Psoas muscle (tissue), 8 donors: Measurements from ENCODE around the gene RNASE7. TPM values are rescaled to one million over a fixed set of nuclear protein-coding genes. Genes with fewer than 3 reads are reported as not detected.
A peak's percentile ranks its signal among the peaks of the same experiment; 100 is the strongest.

Experiments
- ATAC-seq, 4 donors: fragments of 200-7000 bp; cut with Tn5 transposase; one replicate each; pipeline ENCODE4 v1.9.1; 2020; ENCODE audit warnings: moderate library complexity in 3 of 4, mild to moderate bottlenecking in 2 of 4
- DNase-seq, 2 donors: peaks; one replicate each; pipeline ENCODE4 v3.0.0-alpha.2; 2020
- H3K27ac ChIP-seq: fragments of 200-600 bp; one replicate; pipeline ENCODE4 v1.8.0; 2022
- H3K27me3 ChIP-seq, 3 donors: fragments of 200-600 bp in 1 of 3; one replicate each; pipeline versions ENCODE4 v1.6.1 to v1.8.0; 2013 to 2022; ENCODE audit warnings: low read length in 2 of 3, mild to moderate bottlenecking in 2 of 3, moderate library complexity in 1 of 3; ENCODE audit not compliant: insufficient read depth in 3 of 3
- H3K36me3 ChIP-seq, 2 donors: fragments of 200-600 bp in 1 of 2; one replicate each; pipeline versions ENCODE4 v1.6.1 to v1.8.0; 2013 to 2022; ENCODE audit warnings: low read depth in 1 of 2, mild to moderate bottlenecking in 1 of 2, moderate library complexity in 1 of 2; ENCODE audit not compliant: insufficient read depth in 1 of 2
- H3K4me1 ChIP-seq: fragments of 200-600 bp; one replicate; pipeline ENCODE4 v1.8.0; 2022
- H3K4me3 ChIP-seq: fragments of 200-600 bp; one replicate; pipeline ENCODE4 v1.8.0; 2022; ENCODE audit warnings: mild to moderate bottlenecking
- H3K9me3 ChIP-seq: fragments of 200-600 bp; one replicate; pipeline ENCODE4 v1.8.0; 2022
- CTCF ChIP-seq: fragments of 200-600 bp; IDR thresholded peaks from one replicate; pipeline ENCODE4 v1.8.0; 2022; ENCODE audit warnings: antibody characterized with exemption
- WGBS, 3 donors: extraction: QIAGEN DNeasy Blood & Tissue Kit; methylation state at CpG; one replicate each; pipeline versions ENCODE4 v1.1.6 to v1.1.7; 2013; 5-methylcytosine and 5-hydroxymethylcytosine counted together
- intact Hi-C, 2 donors: fragments of 100-400 bp; cut with DNase I; formaldehyde crosslinking; loops; one replicate each; pipeline versions ENCODE4 v1.11.0 to v1.14.2; 2022
- polyA plus RNA-seq, 3 donors: library from polyadenylated mRNA; stranded (reverse); fragments of 200-250 nt; gene quantifications; one replicate each; pipeline ENCODE4 v1.2.3, GENCODE V29; 2013
- total RNA-seq, 4 donors: library from RNA; stranded (reverse); fragmentation: NEBNext Ultra II Directional in 2 of 4; extraction: Animal tissue kit (Norgen Biotek cat#: 25700) in 2 of 4; gene quantifications; one replicate each; pipeline versions ENCODE4 v1.2.1 to v1.2.4, GENCODE V29; 2021 to 2023
- donor health status: healthy with polysubstance abuse.
- donor health status: DM: no; HTN: no; CAD: no; lungs with moderate emphysema.
- donor health status: Bipolar disorder and iron deficiency.
- donor health status: healthy.
- donor health status: DM: yes; HTN: yes; CAD: no.
- donor health status: DM: no; HTN: no; CAD: no.
- donor health status: DM: no; HTN: no; CAD: no.
- donor health status: DM: yes; HTN: yes; CAD: no.

RNASE7 gene
- total and polyA plus RNA-seq, 7 donors: 0.15 to 1.9 (median 0.38) TPM; not detected in 1

- WGBS, 3 donors: 67 to 77% (median 75%) methylated on average over 3 of the region's 3 CpGs
- no peak overlapping the region for H3K4me3 ChIP-seq
- no peaks in the 10 kb centered on the region for H3K9me3 ChIP-seq
- no peaks in the 10 kb centered on the region for H3K4me1 ChIP-seq
- intact Hi-C loops: no loop called here
- DNase-seq: no peak
- H3K27ac ChIP-seq: no peak overlapping the region
- peaks cover 22 to 46% of the 10 kb centered on the region in 2 donors for H3K36me3 ChIP-seq
- ATAC-seq: no peak
- H3K27me3 ChIP-seq: no peaks in the 10 kb centered on the region
- no peak for TF ChIP-seq CTCF
Observed at GRCh38 chr14:20998139-20998538, 44.0 kb upstream of the RNASE7 start.

GRCh38 chr14:20998674-20999366, 43.3 kb upstream of the RNASE7 start, which contains the start of gene SLC39A2:
Gene SLC39A2, plus strand, starts transcription at chr14:20999293. Its CDS starts 154 bp downstream, at chr14:20999447.
- ATAC-seq (peak; percentile 63 to 75 (median 69)), DNase-seq (peak in 1 of 2 donors; percentile 52)
- Histone ChIP-seq H3K4me3 (no peak within 1 kb of the TSS), H3K36me3 (peaks cover 19 to 39% of the 10 kb centered on the region in 2 donors), H3K27ac (no peak within 1 kb of the TSS), H3K27me3 (no peaks in the 10 kb centered on the region), H3K4me1 (no peaks in the 10 kb centered on the region), H3K9me3 (no peaks in the 10 kb centered on the region)
- WGBS, 3 donors: 36 to 48% (median 40%) methylated on average over 6 of the region's 6 CpGs
- no peak for TF ChIP-seq CTCF
- intact Hi-C loops: no loop called here

- no peaks in the 10 kb centered on the region for H3K9me3 ChIP-seq
- intact Hi-C loops: no loop called here
- H3K36me3 ChIP-seq: peaks cover 14 to 31% of the 10 kb centered on the region in 2 donors
- H3K27ac ChIP-seq: no peak overlapping the region
- no peaks in the 10 kb centered on the region for H3K27me3 ChIP-seq
- DNase-seq (no peak), ATAC-seq (peak in 1 of 4 donors; percentile 5)
- TF ChIP-seq CTCF: no peak
- WGBS, 3 donors: 70 to 76% (median 73%) methylated on average over 4 of the region's 4 CpGs
- no peak overlapping the region for H3K4me3 ChIP-seq
- no peaks in the 10 kb centered on the region for H3K4me1 ChIP-seq
Observed at GRCh38 chr14:20999591-20999990, 42.6 kb upstream of the RNASE7 start.

DNA sequence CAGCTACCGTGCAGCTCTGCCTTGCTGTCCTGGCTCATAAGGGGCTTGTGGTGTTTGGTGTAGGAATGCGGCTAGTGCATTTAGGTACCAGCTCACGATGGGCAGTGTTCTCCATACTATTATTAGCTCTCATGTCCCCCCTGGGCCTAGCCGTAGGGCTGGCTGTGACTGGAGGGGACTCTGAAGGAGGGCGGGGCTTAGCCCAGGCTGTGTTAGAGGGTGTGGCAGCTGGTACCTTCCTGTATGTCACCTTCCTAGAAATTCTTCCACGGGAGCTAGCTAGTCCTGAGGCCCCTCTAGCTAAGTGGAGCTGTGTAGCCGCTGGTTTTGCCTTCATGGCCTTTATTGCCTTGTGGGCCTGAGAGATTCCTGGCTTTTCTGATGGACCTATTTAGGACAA, 40.9 kb upstream of the RNASE7 start:
- DNase-seq (no peak), ATAC-seq (no peak)
- WGBS, 3 donors: 71 to 76% (median 72%) methylated on average over 7 of the region's 7 CpGs

More for the DNA sequence above, 40.9 kb upstream of the RNASE7 start:
- intact Hi-C loops: loop anchor here in 1 of 2 donors (5.0 kb wide), 1 partner anchor 51 kb away; no protein-coding TSS in a partner anchor
- Histone ChIP-seq H3K36me3 (peaks cover 0 to 15% of the 10 kb centered on the region in 2 donors), H3K4me1 (no peaks in the 10 kb centered on the region), H3K27me3 (no peaks in the 10 kb centered on the region), H3K27ac (no peak overlapping the region), H3K9me3 (no peaks in the 10 kb centered on the region), H3K4me3 (no peak overlapping the region)
- no peak for TF ChIP-seq CTCF
